NT2/D1 (cell line): ENCODE measurements around the gene SPAG9.

Experiments
- SUZ12 ChIP-seq: IDR thresholded peaks from 2 replicates; pipeline ENCODE4 v1.6.1; 2011; ENCODE audit not compliant: insufficient read length, insufficient read depth; ENCODE audit errors: extremely low read depth
- YY1 ChIP-seq: IDR thresholded peaks from 2 replicates; pipeline ENCODE4 v1.6.1; 2011; ENCODE audit not compliant: insufficient read length, insufficient read depth
- ZNF274 ChIP-seq: IDR thresholded peaks from 2 replicates; pipeline ENCODE4 v1.6.1; 2011; ENCODE audit warnings: mild to moderate bottlenecking, low read depth, low read length

DNA sequence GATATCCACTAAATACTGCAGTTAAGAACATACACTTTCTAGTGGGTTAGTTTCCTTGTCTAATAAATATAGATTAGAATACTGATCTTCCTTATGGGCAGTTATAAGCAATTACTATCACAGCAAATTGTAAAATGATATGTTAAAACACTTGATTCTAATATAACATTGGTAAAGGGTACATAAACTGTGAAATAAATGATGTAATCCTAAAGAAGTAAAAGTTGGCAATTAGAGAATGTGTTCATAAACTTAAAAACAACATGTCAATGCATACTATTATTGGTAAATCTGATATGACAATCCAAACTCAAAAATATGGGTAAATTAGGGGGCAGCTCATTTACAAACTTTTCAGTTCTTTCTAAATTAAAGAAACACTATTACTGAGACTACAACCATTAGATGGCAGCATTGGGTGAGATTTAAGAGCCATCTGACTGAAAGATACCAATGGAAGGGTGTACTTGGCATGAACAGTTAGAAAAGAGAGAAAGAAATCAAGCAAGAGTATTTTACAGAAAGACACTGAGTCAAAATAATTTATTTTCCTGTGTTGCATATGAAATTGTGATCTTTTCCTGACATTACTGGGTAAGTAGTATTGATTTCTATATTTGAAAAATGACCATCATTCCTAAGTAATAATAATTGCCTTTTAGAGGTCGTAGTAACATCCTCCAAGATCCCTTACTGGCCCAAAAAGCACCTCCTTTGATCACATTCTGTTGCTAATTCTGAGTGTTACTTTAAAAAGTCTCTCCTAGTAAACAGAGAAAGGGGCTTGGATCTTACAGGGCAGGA, 119.6 kb downstream of the SPAG9 start:
- no peak for TF ChIP-seq YY1
- no peak for TF ChIP-seq ZNF274
- no peak for TF ChIP-seq SUZ12
